Measurements from ENCODE around the gene GPR157. TPM values are rescaled to one million over a fixed set of nuclear protein-coding genes. Genes with fewer than 3 reads are reported as not detected.

The GPR157 gene
- total RNA-seq, 1 donor from 2014 or later: 5.4 TPM

DNA sequence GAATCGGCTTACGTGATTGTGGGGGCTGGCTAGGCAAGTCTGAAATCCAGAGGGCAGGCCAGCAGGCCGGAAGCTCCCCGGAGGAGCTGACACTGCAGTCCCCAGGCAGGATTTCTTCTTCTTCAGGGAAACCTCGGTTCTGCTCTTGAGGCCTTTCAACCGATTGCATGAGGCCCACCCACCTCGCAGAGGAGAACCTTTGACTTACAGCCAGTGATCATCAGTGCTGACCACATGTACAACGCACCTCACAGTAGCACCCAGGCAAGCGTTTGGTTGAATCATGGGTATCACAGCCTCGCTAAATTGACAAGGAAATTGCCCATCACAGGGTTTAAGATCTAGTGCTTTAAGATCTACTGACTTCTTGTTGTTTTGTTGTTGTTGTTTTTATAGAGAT lies 23.6 kb upstream of the GPR157 start:
- Mint-ChIP-seq H3K9me3 (ENCODE audit: unreplicated experiment) (no peaks in the 10 kb centered on the region), H3K4me3 (ENCODE audit: unreplicated experiment) (peak overlapping the region; percentile 27), H3K4me1 (ENCODE audit: low read depth, unreplicated experiment) (peaks cover 14% of the 10 kb centered on the region), H3K36me3 (ENCODE audit: low read depth, unreplicated experiment) (peaks cover 43% of the 10 kb centered on the region), H3K27ac (ENCODE audit: unreplicated experiment) (no peak overlapping the region), H3K27me3 (ENCODE audit: low read depth, unreplicated experiment) (no peaks in the 10 kb centered on the region)
- Histone ChIP-seq H3K9ac (ENCODE audit: low read length) (no peak overlapping the region), H3K27me3 (ENCODE audit: insufficient read depth, low read length) (no peaks in the 10 kb centered on the region), H3K4me2 (ENCODE audit: low read length) (no peak overlapping the region), H4K20me1 (ENCODE audit: insufficient read depth, low read length) (peaks cover 97% of the 10 kb centered on the region), H3K36me3 (ENCODE audit: insufficient read depth, low read length) (peaks cover 36% of the 10 kb centered on the region), H2AFZ (ENCODE audit: low read depth, low read length) (no peak overlapping the region), H3K9me3 (ENCODE audit: insufficient read depth, low read depth, low read length) (no peaks in the 10 kb centered on the region), H3K4me1 (ENCODE audit: insufficient read depth, low read length) (peaks cover 7% of the 10 kb centered on the region), H3K4me3 (ENCODE audit: insufficient read depth, low read depth, low read length) (no peak overlapping the region), H3K27ac (ENCODE audit: low read depth, low read length) (no peak overlapping the region), H3K79me2 (ENCODE audit: insufficient read depth, low read length) (peaks cover 82% of the 10 kb centered on the region)
- no peak for DNase-seq (ENCODE audit: low read depth)
- no peak for FAIRE-seq
- TF ChIP-seq, protein P1, sequence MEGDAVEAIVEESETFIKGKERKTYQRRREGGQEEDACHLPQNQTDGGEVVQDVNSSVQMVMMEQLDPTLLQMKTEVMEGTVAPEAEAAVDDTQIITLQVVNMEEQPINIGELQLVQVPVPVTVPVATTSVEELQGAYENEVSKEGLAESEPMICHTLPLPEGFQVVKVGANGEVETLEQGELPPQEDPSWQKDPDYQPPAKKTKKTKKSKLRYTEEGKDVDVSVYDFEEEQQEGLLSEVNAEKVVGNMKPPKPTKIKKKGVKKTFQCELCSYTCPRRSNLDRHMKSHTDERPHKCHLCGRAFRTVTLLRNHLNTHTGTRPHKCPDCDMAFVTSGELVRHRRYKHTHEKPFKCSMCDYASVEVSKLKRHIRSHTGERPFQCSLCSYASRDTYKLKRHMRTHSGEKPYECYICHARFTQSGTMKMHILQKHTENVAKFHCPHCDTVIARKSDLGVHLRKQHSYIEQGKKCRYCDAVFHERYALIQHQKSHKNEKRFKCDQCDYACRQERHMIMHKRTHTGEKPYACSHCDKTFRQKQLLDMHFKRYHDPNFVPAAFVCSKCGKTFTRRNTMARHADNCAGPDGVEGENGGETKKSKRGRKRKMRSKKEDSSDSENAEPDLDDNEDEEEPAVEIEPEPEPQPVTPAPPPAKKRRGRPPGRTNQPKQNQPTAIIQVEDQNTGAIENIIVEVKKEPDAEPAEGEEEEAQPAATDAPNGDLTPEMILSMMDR (IDR thresholded peaks at IDR 0.05; ENCODE audit: insufficient read depth, low read depth, low read length): no peak
- no peak for TF ChIP-seq EZH2 (IDR thresholded peaks at IDR 0.05; ENCODE audit: insufficient read depth, low read length)

GRCh38 chr1:9151328-9151860 lies 22.5 kb upstream of the GPR157 start:
- FAIRE-seq: no peak
- Mint-ChIP-seq H3K27ac (ENCODE audit: unreplicated experiment) (peak overlapping the region; percentile 75), H3K36me3 (ENCODE audit: low read depth, unreplicated experiment) (peaks cover 41% of the 10 kb centered on the region)

GRCh38 chr1:9150582-9151327 lies 21.9 kb upstream of the GPR157 start:
- peaks cover 95% of the 10 kb centered on the region for H4K20me1 ChIP-seq (ENCODE audit: insufficient read depth, low read length)
- H3K79me2 ChIP-seq (ENCODE audit: insufficient read depth, low read length): peaks cover 65% of the 10 kb centered on the region
- no peak overlapping the region for H2AFZ ChIP-seq (ENCODE audit: low read depth, low read length)
- no peaks in the 10 kb centered on the region for H3K27me3 Mint-ChIP-seq (ENCODE audit: low read depth, unreplicated experiment)
- FAIRE-seq (no peak), DNase-seq (ENCODE audit: low read depth) (no peak)
- H3K9me3 Mint-ChIP-seq (ENCODE audit: unreplicated experiment): no peaks in the 10 kb centered on the region
- H3K27ac Mint-ChIP-seq (ENCODE audit: unreplicated experiment): peak overlapping the region; percentile 75
- H3K9ac ChIP-seq (ENCODE audit: low read length): no peak overlapping the region
- peak overlapping the region; percentile 50 for H3K4me3 Mint-ChIP-seq (ENCODE audit: unreplicated experiment)
- H3K27ac ChIP-seq (ENCODE audit: low read depth, low read length): no peak overlapping the region
- H3K36me3 ChIP-seq (ENCODE audit: insufficient read depth, low read length): peaks cover 32% of the 10 kb centered on the region
- H3K9me3 ChIP-seq (ENCODE audit: insufficient read depth, low read depth, low read length): no peaks in the 10 kb centered on the region
- H3K4me3 ChIP-seq (ENCODE audit: insufficient read depth, low read depth, low read length): no peak overlapping the region
- H3K4me2 ChIP-seq (ENCODE audit: low read length): no peak overlapping the region
- H3K36me3 Mint-ChIP-seq (ENCODE audit: low read depth, unreplicated experiment): peaks cover 41% of the 10 kb centered on the region
- H3K27me3 ChIP-seq (ENCODE audit: insufficient read depth, low read length): no peaks in the 10 kb centered on the region
- no peak for TF ChIP-seq EZH2 (IDR thresholded peaks at IDR 0.05; ENCODE audit: insufficient read depth, low read length)
- TF ChIP-seq, protein P1 (IDR thresholded peaks at IDR 0.05; ENCODE audit: insufficient read depth, low read depth, low read length): no peak
- peaks cover 23% of the 10 kb centered on the region for H3K4me1 Mint-ChIP-seq (ENCODE audit: low read depth, unreplicated experiment)
- peaks cover 21% of the 10 kb centered on the region for H3K4me1 ChIP-seq (ENCODE audit: insufficient read depth, low read length)

More at GRCh38 chr1:9151328-9151860, 22.5 kb upstream of the GPR157 start:
- H3K4me3 Mint-ChIP-seq (ENCODE audit: unreplicated experiment): peak overlapping the region; percentile 50
- Histone ChIP-seq H3K4me3 (ENCODE audit: insufficient read depth, low read depth, low read length) (no peak overlapping the region), H3K27me3 (ENCODE audit: insufficient read depth, low read length) (no peaks in the 10 kb centered on the region), H3K27ac (ENCODE audit: low read depth, low read length) (no peak overlapping the region), H2AFZ (ENCODE audit: low read depth, low read length) (no peak overlapping the region), H3K9ac (ENCODE audit: low read length) (no peak overlapping the region), H3K4me2 (ENCODE audit: low read length) (no peak overlapping the region), H3K9me3 (ENCODE audit: insufficient read depth, low read depth, low read length) (no peaks in the 10 kb centered on the region), H4K20me1 (ENCODE audit: insufficient read depth, low read length) (peaks cover 95% of the 10 kb centered on the region), H3K4me1 (ENCODE audit: insufficient read depth, low read length) (peaks cover 16% of the 10 kb centered on the region), H3K36me3 (ENCODE audit: insufficient read depth, low read length) (peaks cover 32% of the 10 kb centered on the region), H3K79me2 (ENCODE audit: insufficient read depth, low read length) (peaks cover 71% of the 10 kb centered on the region)
- no peaks in the 10 kb centered on the region for H3K27me3 Mint-ChIP-seq (ENCODE audit: low read depth, unreplicated experiment)
- H3K9me3 Mint-ChIP-seq (ENCODE audit: unreplicated experiment): no peaks in the 10 kb centered on the region
- peaks cover 21% of the 10 kb centered on the region for H3K4me1 Mint-ChIP-seq (ENCODE audit: low read depth, unreplicated experiment)
- no peak for TF ChIP-seq EZH2 (IDR thresholded peaks at IDR 0.05; ENCODE audit: insufficient read depth, low read length)
- no peak for DNase-seq (ENCODE audit: low read depth)
